Aorta (tissue), 5 donors: ENCODE data around the gene GIMAP6. TPM values are rescaled to one million over a fixed set of nuclear protein-coding genes. Genes with fewer than 3 reads are reported as not detected.
"Not testable (repeated sequence)": the region's sequence is repeated elsewhere in the genome, so short reads cannot be mapped to it uniquely, and the experiment has no call there.

ENCODE experiments used
- ATAC-seq: fragments of 200-7000 bp; cut with Tn5 transposase; one replicate; pipeline ENCODE4 v1.9.1; 2022; ENCODE audit warnings: moderate library complexity; ENCODE audit not compliant: low FRiP score
- DNase-seq, 2 donors: peaks; one replicate each; pipeline ENCODE4 v3.0.0-alpha.2; 2020
- H3K27ac ChIP-seq, 2 donors: one replicate each; pipeline ENCODE4 v1.5.1; 2013; ENCODE audit warnings: low read length in 2 of 2, mild to moderate bottlenecking in 2 of 2, moderate library complexity in 2 of 2, control low read depth in 1 of 2, inconsistent platforms in 1 of 2, low read depth in 1 of 2
- H3K27me3 ChIP-seq, 2 donors: one replicate each; pipeline ENCODE4 v1.6.1; 2013; ENCODE audit warnings: control low read depth in 1 of 2, low read length in 1 of 2, mild to moderate bottlenecking in 1 of 2, moderate library complexity in 1 of 2; ENCODE audit not compliant: insufficient read depth in 2 of 2, control insufficient read depth in 1 of 2
- H3K36me3 ChIP-seq, 2 donors: one replicate each; pipeline ENCODE4 v1.6.1; 2013; ENCODE audit warnings: control low read depth in 1 of 2, low read length in 1 of 2, mild to moderate bottlenecking in 1 of 2; ENCODE audit not compliant: insufficient read depth in 2 of 2, control insufficient read depth in 1 of 2
- H3K4me1 ChIP-seq, 2 donors: one replicate each; pipeline ENCODE4 v1.6.1; 2013; ENCODE audit warnings: low read length in 2 of 2, control low read depth in 1 of 2, mild to moderate bottlenecking in 1 of 2, moderate library complexity in 1 of 2; ENCODE audit not compliant: insufficient read depth in 2 of 2, control insufficient read depth in 1 of 2
- H3K4me3 ChIP-seq, 2 donors: one replicate each; pipeline ENCODE4 v1.5.1; 2013; ENCODE audit warnings: low read length in 2 of 2, control low read depth in 1 of 2, mild to moderate bottlenecking in 1 of 2
- H3K9me3 ChIP-seq: one replicate; pipeline ENCODE4 v1.6.1; 2013; ENCODE audit warnings: mild to moderate bottlenecking, low read length; ENCODE audit not compliant: control insufficient read depth
- WGBS, 2 donors: extraction: QIAGEN DNeasy Blood & Tissue Kit; methylation state at CpG; one replicate each; pipeline ENCODE4 v1.1.7; 2013; 5-methylcytosine and 5-hydroxymethylcytosine counted together
- intact Hi-C, 2 donors: fragments of 100-400 bp; cut with DNase I; formaldehyde crosslinking; loops; one replicate each; pipeline versions ENCODE4 v1.14.2 to v1.15.0; 2022
- polyA plus RNA-seq, 2 donors: library from polyadenylated mRNA; stranded (reverse); fragments of 200-250 nt; gene quantifications; one replicate each; pipeline ENCODE4 v1.2.3, GENCODE V29; 2013
- total RNA-seq, 2 donors: library from RNA; stranded (reverse); fragmentation: NEBNext Ultra II Directional; extraction: Animal tissue kit (Norgen Biotek cat#: 25700); gene quantifications; one replicate each; pipeline ENCODE4 v1.2.1, GENCODE V29; 2021
- donor health status: healthy with polysubstance abuse.
- donor health status: Bipolar disorder and iron deficiency.
- donor health status: DM: no; HTN: no; CAD: no.
- donor health status: DM: no; HTN: no; CAD: no.
- donor health status: DM: yes; HTN: yes; CAD: no.

Gene GIMAP6
- total and polyA plus RNA-seq, 4 donors, result 3.0 to 49.2 (median 21.0) TPM

- DNase-seq (no peak), ATAC-seq (no peak)
- Histone ChIP-seq H3K27ac (no peak overlapping the region), H3K36me3 (no peaks in the 10 kb centered on the region), H3K4me3 (no peak overlapping the region), H3K9me3 (no peaks in the 10 kb centered on the region), H3K4me1 (no peaks in the 10 kb centered on the region), H3K27me3 (no peaks in the 10 kb centered on the region)
- intact Hi-C loops, result no loop called here
- 35 to 53% methylated on average over 1 of the region's 1 CpG for WGBS, 2 donors
Observed at GRCh38 chr7:150668472-150668911, 36.3 kb upstream of the GIMAP6 start.

GRCh38 chr7:150666412-150666811, 34.2 kb upstream of the GIMAP6 start:
- no peak overlapping the region for H3K4me3 ChIP-seq
- H3K27ac ChIP-seq, result no peak overlapping the region
- no peaks in the 10 kb centered on the region for H3K36me3 ChIP-seq
- intact Hi-C loops, result no loop called here
- no peaks in the 10 kb centered on the region for H3K9me3 ChIP-seq
- ATAC-seq, result no peak
- no peak for DNase-seq
- H3K4me1 ChIP-seq, result no peaks in the 10 kb centered on the region
- H3K27me3 ChIP-seq, result no peaks in the 10 kb centered on the region

- Histone ChIP-seq H3K4me1 (no peaks in the 10 kb centered on the region), H3K27me3 (no peaks in the 10 kb centered on the region), H3K27ac (no peak overlapping the region), H3K36me3 (no peaks in the 10 kb centered on the region), H3K4me3 (no peak overlapping the region), H3K9me3 (no peaks in the 10 kb centered on the region)
- 86 to 95% methylated on average over 2 of the region's 2 CpGs for WGBS, 2 donors
- intact Hi-C loops, result no loop called here
- no peak for DNase-seq
- ATAC-seq, result no peak
Observed at GRCh38 chr7:150665896-150666295, 33.7 kb upstream of the GIMAP6 start.

GRCh38 chr7:150665089-150665748, 33.0 kb upstream of the GIMAP6 start:
- ATAC-seq (no peak), DNase-seq (no peak)
- no peaks in the 10 kb centered on the region for H3K36me3 ChIP-seq
- WGBS, 2 donors, result 84 to 85% methylated on average over 9 of the region's 9 CpGs
- no peaks in the 10 kb centered on the region for H3K9me3 ChIP-seq
- H3K27me3 ChIP-seq, result no peaks in the 10 kb centered on the region
- intact Hi-C loops, result no loop called here
- no peaks in the 10 kb centered on the region for H3K4me1 ChIP-seq
- no peak overlapping the region for H3K27ac ChIP-seq
- no peak overlapping the region for H3K4me3 ChIP-seq

- Histone ChIP-seq H3K4me1 (no peaks in the 10 kb centered on the region), H3K27ac (no peak overlapping the region), H3K36me3 (no peaks in the 10 kb centered on the region), H3K27me3 (no peaks in the 10 kb centered on the region), H3K9me3 (no peaks in the 10 kb centered on the region), H3K4me3 (no peak overlapping the region)
- ATAC-seq (no peak), DNase-seq (no peak)
- 78 to 83% methylated on average over 4 of the region's 4 CpGs for WGBS, 2 donors
- intact Hi-C loops, result no loop called here
Observed at GRCh38 chr7:150663802-150664494, 31.8 kb upstream of the GIMAP6 start.

- H3K4me1 ChIP-seq, H3K36me3 ChIP-seq, H3K27ac ChIP-seq, ATAC-seq, H3K9me3 ChIP-seq, intact Hi-C loops, H3K27me3 ChIP-seq, H3K4me3 ChIP-seq, DNase-seq: not testable (repeated sequence)
Observed at GRCh38 chr7:150662821-150663220, 30.6 kb upstream of the GIMAP6 start.

- H3K9me3 ChIP-seq, result peaks cover 2% of the 10 kb centered on the region
- no peak overlapping the region for H3K4me3 ChIP-seq
- 78 to 84% methylated on average over 4 of the region's 4 CpGs for WGBS, 2 donors
- no peaks in the 10 kb centered on the region for H3K36me3 ChIP-seq
- intact Hi-C loops, result no loop called here
- no peak for ATAC-seq
- H3K27me3 ChIP-seq, result no peaks in the 10 kb centered on the region
- no peak for DNase-seq
- no peak overlapping the region for H3K27ac ChIP-seq
- no peaks in the 10 kb centered on the region for H3K4me1 ChIP-seq
Observed at GRCh38 chr7:150660939-150661613, 28.9 kb upstream of the GIMAP6 start.

GRCh38 chr7:150657526-150657925, 25.3 kb upstream of the GIMAP6 start:
- 39 to 67% methylated on average over 3 of the region's 3 CpGs for WGBS, 2 donors
- Histone ChIP-seq H3K27ac (no peak overlapping the region), H3K9me3 (peaks cover 2% of the 10 kb centered on the region), H3K4me1 (no peaks in the 10 kb centered on the region), H3K4me3 (no peak overlapping the region), H3K27me3 (no peaks in the 10 kb centered on the region), H3K36me3 (no peaks in the 10 kb centered on the region)
- DNase-seq (no peak), ATAC-seq (no peak)
- intact Hi-C loops, result no loop called here

- intact Hi-C loops, result no loop called here
- ATAC-seq, result no peak
- no peaks in the 10 kb centered on the region for H3K4me1 ChIP-seq
- H3K4me3 ChIP-seq, result no peak overlapping the region
- H3K36me3 ChIP-seq, result no peaks in the 10 kb centered on the region
- peaks cover 2% of the 10 kb centered on the region for H3K9me3 ChIP-seq
- no peak overlapping the region for H3K27ac ChIP-seq
- no peaks in the 10 kb centered on the region for H3K27me3 ChIP-seq
- DNase-seq, result no peak
- 80 to 81% methylated on average over 5 of the region's 5 CpGs for WGBS, 2 donors
Observed at GRCh38 chr7:150656047-150656446, 23.9 kb upstream of the GIMAP6 start.
